H1 (cell line): ENCODE data around the gene G3BP1.

Experiments
- BCL11A ChIP-seq, 2 experiments: IDR thresholded peaks; one replicate each; pipeline ENCODE4 v1.6.1; 2011; ENCODE audit warnings: low read depth in 2 of 2, low read length in 2 of 2, mild to moderate bottlenecking in 2 of 2
- BRCA1 ChIP-seq: IDR thresholded peaks from 2 replicates; pipeline ENCODE4 v1.6.1; 2012; ENCODE audit warnings: low read depth, low read length, improper control_type of control experiment
- CTCF ChIP-seq, 3 experiments: IDR thresholded peaks; 1 replicate in 2 of 3; 2 replicates in 1 of 3; pipeline versions ENCODE4 v1.5.1 to v1.6.1; 2011; ENCODE audit warnings: low read length in 3 of 3, mild to moderate bottlenecking in 3 of 3, inconsistent platforms in 2 of 3, low read depth in 1 of 3, moderate library complexity in 1 of 3; ENCODE audit not compliant: insufficient read depth in 1 of 3; ENCODE audit errors: control extremely low read depth in 1 of 3

DNA sequence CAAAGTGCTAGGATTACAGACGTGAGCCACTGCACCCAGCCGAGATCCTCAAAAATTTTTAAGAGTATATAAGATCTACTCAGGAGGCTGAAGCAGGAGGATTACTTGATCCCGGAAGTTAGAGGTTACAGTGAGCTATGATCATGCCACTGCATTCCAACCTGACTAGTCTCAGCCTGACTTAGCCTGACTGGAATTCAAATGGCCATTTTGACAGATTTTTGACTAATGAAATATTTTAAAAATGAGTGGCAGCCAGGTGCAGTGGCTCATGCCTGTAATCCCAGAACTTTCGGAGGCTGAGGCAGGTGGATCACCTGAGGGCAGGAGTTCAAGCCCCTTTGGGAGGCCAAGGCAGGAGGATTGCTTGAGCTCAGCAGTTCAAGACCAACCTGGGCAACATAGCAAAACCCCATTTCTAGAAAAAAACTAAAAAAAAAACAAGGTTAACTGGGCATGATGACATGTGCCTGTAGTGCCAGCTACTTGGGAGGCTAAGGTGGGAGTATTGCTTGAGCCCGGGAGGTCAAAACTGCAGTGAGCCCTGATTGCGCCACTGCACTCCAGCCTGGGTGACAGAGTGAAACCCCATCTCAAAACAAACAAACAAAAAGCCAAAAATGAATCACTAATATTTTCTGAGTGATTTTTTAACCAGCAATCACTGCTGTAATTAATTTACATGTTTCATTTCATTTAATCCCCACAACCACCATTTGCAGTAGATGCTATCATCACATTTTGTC, 29.9 kb upstream of the G3BP1 start:
- no peak for TF ChIP-seq BCL11A (IDR thresholded peaks at IDR 0.05; ENCODE audit: low read depth in 2 of 2, low read length in 2 of 2)
- TF ChIP-seq BRCA1 = no peak
- TF ChIP-seq CTCF (IDR thresholded peaks at IDR 0.05; ENCODE audit: control extremely low read depth in 1 of 3, insufficient read depth in 1 of 3, low read depth in 1 of 3, low read length in 3 of 3) = no peak
